Mucosa of descending colon (tissue), 3 donors: ENCODE measurements around the gene MCF2L. TPM values are rescaled to one million over a fixed set of nuclear protein-coding genes. Genes with fewer than 3 reads are reported as not detected.

Experiments used
- ATAC-seq: fragments of 200-7000 bp; cut with Tn5 transposase; one replicate; pipeline ENCODE4 v1.9.1; 2020; ENCODE audit warnings: mild to moderate bottlenecking, moderate library complexity
- DNase-seq, 3 donors: peaks; one replicate each; pipeline ENCODE4 v3.0.0-alpha.2; 2020
- H3K36me3 ChIP-seq: fragments of 200-600 bp; one replicate; pipeline ENCODE4 v1.8.0; 2021; ENCODE audit warnings: low read depth, mild to moderate bottlenecking
- H3K4me1 ChIP-seq: fragments of 200-600 bp; one replicate; pipeline ENCODE4 v1.8.0; 2021; ENCODE audit warnings: low read depth, mild to moderate bottlenecking
- H3K4me3 ChIP-seq: fragments of 200-600 bp; one replicate; pipeline ENCODE4 v1.8.0; 2021; ENCODE audit warnings: mild to moderate bottlenecking
- H3K9me3 ChIP-seq: fragments of 200-600 bp; one replicate; pipeline ENCODE4 v1.8.0; 2021; ENCODE audit warnings: mild to moderate bottlenecking
- CTCF ChIP-seq: fragments of 200-600 bp; IDR thresholded peaks from one replicate; pipeline ENCODE4 v1.8.0; 2022; ENCODE audit warnings: antibody characterized with exemption, mild to moderate bottlenecking
- intact Hi-C, 2 donors: fragments of 100-400 bp; cut with DNase I in 1 of 2; cut with micrococcal nuclease in 1 of 2; formaldehyde crosslinking; loops; one replicate each; pipeline versions ENCODE4 v1.11.0 to v1.11.1; 2022; cut with DNase I, micrococcal nuclease
- total RNA-seq, 3 donors: library from RNA; stranded (reverse); fragmentation: NEBNext Ultra II Directional in 2 of 3; extraction: Animal tissue kit (Norgen Biotek cat#: 25700) in 2 of 3; gene quantifications; one replicate each; pipeline versions ENCODE4 v1.2.1 to v1.2.4, GENCODE V29; 2021 to 2023
- donor health status: DM: no; HTN: no; CAD: no; lungs with moderate emphysema.
- donor health status: DM: no; HTN: no; CAD: no.
- donor health status: DM: no; HTN: yes; CAD: no.

Gene MCF2L
- total RNA-seq, 3 donors from 2014 or later = 53.9 to 109 (median 95.4) TPM

- Histone ChIP-seq H3K4me1 (no peaks in the 10 kb centered on the region), H3K36me3 (no peaks in the 10 kb centered on the region), H3K9me3 (no peaks in the 10 kb centered on the region), H3K4me3 (no peak overlapping the region)
- no peak for TF ChIP-seq CTCF
- ATAC-seq (no peak), DNase-seq (peak in 1 of 3 donors; percentile 16)
- intact Hi-C loops = no loop called here
These were observed 121.4 kb downstream of the MCF2L start for GRCh38 chr13:113090415-113090770.

- no peaks in the 10 kb centered on the region for H3K9me3 ChIP-seq
- DNase-seq = peak in 1 of 3 donors; percentile 15
- intact Hi-C loops = no loop called here
- H3K4me1 ChIP-seq = no peaks in the 10 kb centered on the region
- no peak for ATAC-seq
- TF ChIP-seq CTCF = no peak
- no peak overlapping the region for H3K4me3 ChIP-seq
- no peaks in the 10 kb centered on the region for H3K36me3 ChIP-seq
These were observed 121.8 kb downstream of the MCF2L start for GRCh38 chr13:113090806-113091205.

- Histone ChIP-seq H3K4me3 (no peak overlapping the region), H3K9me3 (no peaks in the 10 kb centered on the region), H3K36me3 (no peaks in the 10 kb centered on the region), H3K4me1 (no peaks in the 10 kb centered on the region)
- intact Hi-C loops = no loop called here
- TF ChIP-seq CTCF = no peak
- ATAC-seq (no peak), DNase-seq (peak in 1 of 3 donors; percentile 30)
These were observed 122.3 kb downstream of the MCF2L start for GRCh38 chr13:113091211-113091771.

GRCh38 chr13:113091891-113092775, 123.1 kb downstream of the MCF2L start:
- no peak for TF ChIP-seq CTCF
- H3K4me1 ChIP-seq = no peaks in the 10 kb centered on the region
- ATAC-seq (no peak), DNase-seq (peak in 1 of 3 donors; percentile 33)
- H3K4me3 ChIP-seq = no peak overlapping the region
- intact Hi-C loops = no loop called here
- no peaks in the 10 kb centered on the region for H3K36me3 ChIP-seq
- H3K9me3 ChIP-seq = no peaks in the 10 kb centered on the region

- H3K36me3 ChIP-seq = no peaks in the 10 kb centered on the region
- ATAC-seq = no peak
- no peak for TF ChIP-seq CTCF
- DNase-seq = peak in 1 of 3 donors; percentile 25
- intact Hi-C loops = no loop called here
- no peaks in the 10 kb centered on the region for H3K9me3 ChIP-seq
- no peak overlapping the region for H3K4me3 ChIP-seq
- no peaks in the 10 kb centered on the region for H3K4me1 ChIP-seq
These were observed 124.0 kb downstream of the MCF2L start for GRCh38 chr13:113092776-113093579.
